ENCODE results near the gene IPO5. TPM values are rescaled to one million over a fixed set of nuclear protein-coding genes. Genes with fewer than 3 reads are reported as not detected.
"Not testable (repeated sequence)": the region's sequence is repeated elsewhere in the genome, so short reads cannot be mapped to it uniquely, and the experiment has no call there.

IPO5 gene
- total RNA-seq, 1 donor from 2014 or later: 111 TPM

- intact Hi-C loops (cut with DNase I): no loop called here
- DNase-seq (ENCODE audit: low spot score): no peak
Measured at GRCh38 chr13:97946951-97947588, 6.4 kb upstream of the IPO5 start.

- no peak for DNase-seq (ENCODE audit: low spot score)
- intact Hi-C loops (cut with DNase I): no loop called here
Measured at GRCh38 chr13:97948041-97948440, 5.4 kb upstream of the IPO5 start.

- intact Hi-C loops (cut with DNase I); DNase-seq (ENCODE audit: low spot score): not testable (repeated sequence)
Measured at GRCh38 chr13:97949316-97949715, 4.2 kb upstream of the IPO5 start.

GRCh38 chr13:97951376-97951775, 2.1 kb upstream of the IPO5 start:
- no peak for DNase-seq (ENCODE audit: low spot score)
- intact Hi-C loops (cut with DNase I): no loop called here

GRCh38 chr13:97952831-97953230, 644 bp upstream of the IPO5 start:
- DNase-seq (ENCODE audit: low spot score); intact Hi-C loops (cut with DNase I): not testable (repeated sequence)

- no peak for DNase-seq (ENCODE audit: low spot score)
- intact Hi-C loops (cut with DNase I): no loop called here
Measured at GRCh38 chr13:97961340-97961739, 7.9 kb downstream of the IPO5 start.

- DNase-seq (ENCODE audit: low spot score): no peak
- intact Hi-C loops (cut with DNase I): no loop called here
Measured at GRCh38 chr13:97962887-97963286, 9.4 kb downstream of the IPO5 start.

GRCh38 chr13:97967226-97967625, 13.8 kb downstream of the IPO5 start:
- intact Hi-C loops (cut with DNase I): no loop called here
- no peak for DNase-seq (ENCODE audit: low spot score)

- intact Hi-C loops (cut with DNase I): no loop called here
- DNase-seq (ENCODE audit: low spot score): no peak
Measured at GRCh38 chr13:97967948-97968347, 14.5 kb downstream of the IPO5 start.

GRCh38 chr13:97971519-97971918, 18.0 kb downstream of the IPO5 start:
- intact Hi-C loops (cut with DNase I): no loop called here
- DNase-seq (ENCODE audit: low spot score): no peak

GRCh38 chr13:97974773-97975172, 21.3 kb downstream of the IPO5 start:
- DNase-seq (ENCODE audit: low spot score): no peak
- intact Hi-C loops (cut with DNase I): loop anchor here (5.0 kb wide), 1 partner anchor 117 kb away; no protein-coding TSS in a partner anchor

- intact Hi-C loops (cut with DNase I): loop anchor here (5.0 kb wide), 1 partner anchor 118 kb away; no protein-coding TSS in a partner anchor
Measured at GRCh38 chr13:97975280-97975847, 21.9 kb downstream of the IPO5 start.

GRCh38 chr13:97975848-97976609, 22.6 kb downstream of the IPO5 start:
- DNase-seq (ENCODE audit: low spot score): peak; percentile 94
- intact Hi-C loops (cut with DNase I): loop anchor here (5.0 kb wide), 1 partner anchor 119 kb away; no protein-coding TSS in a partner anchor

More at GRCh38 chr13:97975280-97975847, 21.9 kb downstream of the IPO5 start:
- DNase-seq (ENCODE audit: low spot score): no peak

GRCh38 chr13:97976610-97977521, 23.4 kb downstream of the IPO5 start:
- intact Hi-C loops (cut with DNase I): loop anchor here (5.0 kb wide), 1 partner anchor 120 kb away; no protein-coding TSS in a partner anchor
- no peak for DNase-seq (ENCODE audit: low spot score)

- no peak for DNase-seq (ENCODE audit: low spot score)
- intact Hi-C loops (cut with DNase I): loop anchor here (5.0 kb wide), 1 partner anchor 121 kb away; no protein-coding TSS in a partner anchor
Measured at GRCh38 chr13:97977982-97978381, 24.5 kb downstream of the IPO5 start.

GRCh38 chr13:97978651-97979050, 25.2 kb downstream of the IPO5 start:
- intact Hi-C loops (cut with DNase I): loop anchor here (5.0 kb wide), 1 partner anchor 121 kb away; no protein-coding TSS in a partner anchor

GRCh38 chr13:97979051-97979450, 25.6 kb downstream of the IPO5 start:
- intact Hi-C loops (cut with DNase I): loop anchor here (5.0 kb wide), 1 partner anchor 122 kb away; no protein-coding TSS in a partner anchor
- no peak for DNase-seq (ENCODE audit: low spot score)

More at GRCh38 chr13:97978651-97979050, 25.2 kb downstream of the IPO5 start:
- no peak for DNase-seq (ENCODE audit: low spot score)

GRCh38 chr13:97979556-97979955, 26.1 kb downstream of the IPO5 start:
- intact Hi-C loops (cut with DNase I): loop anchor here (5.0 kb wide), 1 partner anchor 122 kb away; no protein-coding TSS in a partner anchor
- DNase-seq (ENCODE audit: low spot score): no peak

GRCh38 chr13:97982286-97982685, 28.8 kb downstream of the IPO5 start:
- DNase-seq (ENCODE audit: low spot score): no peak
- intact Hi-C loops (cut with DNase I): no loop called here
